GM19468 (cell line): Measurements from ENCODE around the gene PAPOLA.

Experiments used
- ATAC-seq: cut with Tn5 transposase; IDR thresholded peaks from one replicate; pipeline ENCODE4 v1.9.1; 2021; ENCODE audit warnings: mild to moderate bottlenecking, moderate library complexity, moderate number of reproducible peaks; ENCODE audit not compliant: unreplicated experiment; ENCODE audit errors: extremely low read depth

Gene PAPOLA

DNA sequence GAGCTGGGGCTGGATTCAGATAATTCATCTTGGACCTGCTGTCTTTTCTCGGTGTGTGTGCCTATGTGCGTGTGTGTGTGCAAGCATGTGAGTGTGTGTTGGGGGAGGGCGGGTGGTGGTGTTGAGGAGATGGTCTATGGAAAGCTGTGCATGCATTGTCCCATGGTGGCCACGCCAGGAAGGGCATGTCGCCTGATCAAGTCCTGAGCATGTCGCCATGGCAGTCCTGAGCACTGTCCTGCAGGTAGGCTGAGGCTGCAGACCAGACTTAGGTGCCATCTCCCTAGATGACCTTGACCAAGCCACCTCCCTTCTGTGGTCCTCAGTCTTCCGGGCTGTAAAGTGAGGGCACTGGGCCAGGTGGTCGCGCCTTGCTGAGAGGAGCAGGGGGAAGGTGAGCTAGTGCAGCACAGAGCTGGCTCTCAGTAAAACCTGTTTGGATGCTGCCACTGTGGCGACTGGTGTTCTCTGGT lies 81.4 kb downstream of the PAPOLA start:
- ATAC-seq = no peak

- peak; percentile 86 for ATAC-seq
These were observed 82.2 kb downstream of the PAPOLA start for GRCh38 chr14:96584199-96584906.

DNA sequence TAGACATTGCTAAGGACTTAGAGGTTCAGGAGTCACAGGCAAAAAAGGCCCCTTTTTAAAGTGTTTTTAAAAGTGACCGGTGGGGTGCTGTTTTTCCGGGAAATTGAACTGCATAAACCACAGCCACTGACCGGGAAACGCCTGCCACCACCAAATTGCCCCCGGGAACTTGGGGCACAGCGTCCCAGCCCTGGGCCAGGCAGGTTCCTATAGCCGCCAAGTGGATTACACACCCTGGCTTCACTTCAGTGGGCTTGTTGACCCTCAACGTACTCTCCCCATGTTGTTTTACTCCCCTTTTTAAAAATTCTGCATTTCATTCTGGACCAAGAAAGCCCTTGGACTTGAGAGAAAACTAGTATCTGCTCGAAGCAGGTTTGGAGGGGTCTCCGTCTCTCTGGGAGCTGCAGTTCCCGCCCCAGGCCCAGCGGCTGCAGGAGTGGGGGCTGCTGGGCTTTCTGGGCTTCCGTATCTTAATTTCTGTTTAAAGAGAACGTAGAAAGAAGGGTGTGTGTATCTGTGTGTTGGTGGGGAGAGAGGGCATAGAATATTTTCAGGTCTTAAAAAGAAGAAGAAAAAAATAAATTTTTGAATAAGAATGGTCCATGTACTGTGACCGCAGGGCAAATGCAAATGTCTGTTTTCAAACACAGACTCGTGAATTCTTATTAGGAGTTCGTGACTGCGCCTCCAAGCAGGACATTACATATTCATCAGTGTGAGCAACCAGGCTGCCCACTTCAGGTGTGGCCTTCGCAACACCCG lies 82.9 kb downstream of the PAPOLA start:
- ATAC-seq = no peak

GRCh38 chr14:96585672-96586013 lies 83.5 kb downstream of the PAPOLA start:
- ATAC-seq = no peak

DNA sequence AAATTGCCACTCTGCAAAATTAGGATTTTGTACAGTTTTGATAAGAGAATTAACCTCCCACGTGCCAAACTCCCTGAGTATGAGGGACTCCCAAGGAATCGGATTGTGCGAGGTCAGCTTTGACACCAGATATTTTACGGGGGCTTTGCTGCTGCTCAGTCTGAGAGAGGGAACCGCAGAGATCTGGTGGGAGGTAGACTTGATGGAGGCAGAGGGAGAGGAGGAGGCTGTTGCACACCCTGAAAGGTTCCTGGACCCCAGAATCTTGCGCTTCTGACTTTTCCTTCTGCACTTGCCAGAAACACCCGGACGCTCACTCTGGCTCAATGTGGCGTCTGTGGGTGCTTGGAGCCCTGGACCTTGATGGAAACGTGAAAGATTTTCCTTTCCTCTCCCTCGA lies 83.9 kb downstream of the PAPOLA start:
- no peak for ATAC-seq

- ATAC-seq = no peak
These were observed 85.0 kb downstream of the PAPOLA start for GRCh38 chr14:96586921-96587822.

DNA sequence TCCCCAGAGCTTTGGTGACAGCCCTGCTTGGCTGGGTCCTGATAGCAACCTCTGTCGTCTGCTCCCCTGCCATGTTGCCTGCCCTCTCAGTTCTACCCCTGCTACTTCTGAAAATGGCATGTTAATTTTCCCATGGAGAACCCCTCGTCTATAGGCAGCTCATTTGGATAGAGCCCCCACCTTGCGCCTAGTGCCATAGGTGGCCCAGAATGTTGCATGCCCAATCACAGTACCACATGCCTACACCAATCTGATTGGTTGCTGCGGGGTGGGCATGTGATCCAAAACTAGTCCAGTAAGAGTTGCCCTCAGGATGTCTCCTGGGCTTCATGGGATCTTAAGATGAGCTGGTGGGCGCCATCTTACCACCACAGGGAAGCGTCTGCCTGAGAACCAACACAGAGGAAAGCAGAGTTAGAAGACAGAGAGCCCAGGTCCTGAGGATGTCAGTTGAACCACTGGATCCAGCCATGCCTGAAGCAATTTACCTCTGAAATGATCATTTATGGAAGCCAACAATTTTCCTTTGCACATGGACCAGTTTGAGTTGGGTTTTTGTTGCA lies 85.7 kb downstream of the PAPOLA start:
- ATAC-seq = no peak

- ATAC-seq = no peak
These were observed 86.5 kb downstream of the PAPOLA start for GRCh38 chr14:96588410-96589257.

- ATAC-seq = no peak
These were observed 87.4 kb downstream of the PAPOLA start for GRCh38 chr14:96589577-96589976.

- no peak for ATAC-seq
These were observed 88.1 kb downstream of the PAPOLA start for GRCh38 chr14:96590190-96590864.

- no peak for ATAC-seq
These were observed 90.6 kb downstream of the PAPOLA start for GRCh38 chr14:96592591-96593386.

- ATAC-seq = no peak
These were observed 92.8 kb downstream of the PAPOLA start for GRCh38 chr14:96594961-96595360.

- ATAC-seq = no peak
These were observed 95.5 kb downstream of the PAPOLA start for GRCh38 chr14:96597680-96598079.

DNA sequence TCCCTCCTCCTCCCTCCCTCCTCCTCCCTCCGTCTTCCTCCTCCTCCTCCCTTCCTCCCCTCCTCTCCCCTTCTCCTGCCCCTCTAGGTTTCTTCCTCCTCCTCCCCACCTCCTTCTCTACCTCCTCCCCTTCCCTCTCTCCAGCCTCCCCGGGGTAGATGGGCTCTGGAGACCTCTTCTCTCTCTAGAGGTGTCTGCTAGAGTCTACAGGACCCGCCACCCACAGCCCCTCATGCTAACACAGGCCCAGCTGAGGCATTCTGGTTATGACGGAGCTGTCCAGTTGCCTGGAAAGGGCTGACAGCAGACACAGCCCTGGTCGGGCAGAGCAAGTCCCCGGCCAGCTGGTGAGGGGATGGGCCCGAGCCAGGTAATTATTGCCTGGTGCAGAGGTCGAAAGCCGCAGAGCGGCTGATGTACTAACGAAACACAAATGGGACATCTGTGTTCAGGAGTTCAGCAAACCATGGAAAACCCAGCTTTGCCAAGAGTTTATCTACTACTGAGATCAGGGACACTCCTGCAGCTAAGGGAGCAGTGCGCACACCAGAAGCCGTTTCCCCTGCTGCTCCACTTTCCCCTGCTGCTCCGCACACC lies 96.2 kb downstream of the PAPOLA start:
- no peak for ATAC-seq

- no peak for ATAC-seq
These were observed 96.9 kb downstream of the PAPOLA start for GRCh38 chr14:96599076-96599475.

DNA sequence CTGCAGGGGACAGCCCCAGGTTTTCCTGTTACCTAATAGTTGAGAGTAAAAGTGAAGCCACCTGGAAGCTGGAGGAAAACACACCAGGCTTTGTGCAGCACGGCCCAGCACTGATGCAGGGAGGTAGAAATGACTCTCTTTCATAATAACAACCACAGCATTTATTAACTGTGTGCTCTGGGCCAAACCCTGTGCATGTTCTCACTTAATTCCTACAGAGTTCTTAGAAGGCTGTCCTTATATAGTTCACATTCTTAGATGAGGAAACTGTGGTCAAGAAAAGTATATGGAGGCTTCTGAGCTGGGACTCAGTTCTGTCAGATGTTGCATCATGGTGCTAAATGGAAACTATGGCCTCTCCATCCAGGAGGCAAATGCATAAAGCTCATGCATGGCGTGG lies 100.0 kb downstream of the PAPOLA start:
- no peak for ATAC-seq

DNA sequence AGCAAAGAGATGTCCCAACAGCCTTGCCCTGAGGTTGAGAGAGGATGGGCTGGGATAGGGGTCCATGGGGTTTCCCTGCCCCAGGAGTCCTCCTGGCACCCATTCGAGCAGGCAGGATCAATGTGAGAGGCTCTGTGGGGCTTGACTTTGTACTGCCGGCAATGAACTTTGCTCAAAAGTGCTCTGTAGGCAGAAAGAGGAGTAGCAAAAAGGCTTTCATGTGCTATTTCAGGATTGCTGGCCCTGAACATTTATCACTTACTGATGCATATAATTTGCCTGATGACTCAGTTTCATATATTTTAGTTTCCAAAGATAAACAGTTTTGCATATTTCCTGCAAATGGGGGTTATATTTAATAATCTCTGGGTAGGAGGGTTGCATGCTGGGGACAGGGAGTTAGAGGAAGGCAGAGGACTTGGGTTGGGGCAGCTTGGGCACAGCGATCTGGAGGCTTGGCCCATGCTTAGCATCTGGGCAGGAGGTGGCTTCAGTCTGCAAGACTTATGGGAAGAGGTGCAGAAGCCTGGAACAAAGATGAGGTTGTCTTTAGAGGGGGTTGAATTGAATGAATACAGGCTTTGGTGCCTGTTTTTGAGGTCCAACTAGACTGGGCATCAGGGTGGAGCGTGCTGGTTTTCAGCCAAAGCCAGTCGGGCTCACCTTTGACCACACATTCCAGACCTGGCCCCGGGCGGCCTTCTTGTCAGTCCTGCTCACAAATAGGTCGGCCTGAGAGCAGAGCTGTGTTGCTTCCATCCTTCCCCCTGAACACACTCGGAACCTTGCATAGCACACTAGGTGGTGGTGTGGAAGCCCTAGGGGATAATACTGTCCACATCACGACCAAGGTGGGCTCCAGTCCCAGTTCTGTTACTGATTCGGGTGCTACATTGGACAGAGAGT lies 101.4 kb downstream of the PAPOLA start:
- no peak for ATAC-seq
